Activated naive CD4-positive, alpha-beta T cell treated with anti-CD3 and anti-CD28 coated beads, Interleukin-2, amount 50 U/mL, for 72 hours (primary cell): ENCODE measurements around the gene PTCH1. TPM values are rescaled to one million over a fixed set of nuclear protein-coding genes. Genes with fewer than 3 reads are reported as not detected.
A peak's percentile ranks its signal among the peaks of the same experiment; 100 is the strongest.

Experiments
- ATAC-seq, 2 donors: fragments of 150-1000 bp; cut with Tn5 transposase; 2 replicates each; pipeline ENCODE4 v1.10.0; 2021; ENCODE audit warnings: mild to moderate bottlenecking in 2 of 2, moderate library complexity in 2 of 2
- DNase-seq, 2 donors: peaks; one replicate each; pipeline ENCODE4 v3.0.0; 2021 to 2022; ENCODE audit warnings: low spot score in 2 of 2
- H3K27ac Mint-ChIP-seq, 2 donors: one replicate each; pipeline ENCODE4 v1.8.0; 2022; ENCODE audit warnings: mild to moderate bottlenecking in 2 of 2, mixed read lengths in 2 of 2
- H3K36me3 Mint-ChIP-seq, 2 donors: one replicate each; pipeline ENCODE4 v1.8.0; 2022; ENCODE audit warnings: mixed read lengths in 2 of 2
- H3K9me3 Mint-ChIP-seq, 2 donors: one replicate each; pipeline ENCODE4 v1.8.0; 2022; ENCODE audit warnings: mixed read lengths in 2 of 2
- total RNA-seq, 2 donors: library from RNA; stranded (reverse); gene quantifications; one replicate each; pipeline ENCODE4 v1.2.3, GENCODE V29; 2022

The PTCH1 gene
- total RNA-seq, 2 donors from 2014 or later = 2.7 to 7.9 TPM

DNA sequence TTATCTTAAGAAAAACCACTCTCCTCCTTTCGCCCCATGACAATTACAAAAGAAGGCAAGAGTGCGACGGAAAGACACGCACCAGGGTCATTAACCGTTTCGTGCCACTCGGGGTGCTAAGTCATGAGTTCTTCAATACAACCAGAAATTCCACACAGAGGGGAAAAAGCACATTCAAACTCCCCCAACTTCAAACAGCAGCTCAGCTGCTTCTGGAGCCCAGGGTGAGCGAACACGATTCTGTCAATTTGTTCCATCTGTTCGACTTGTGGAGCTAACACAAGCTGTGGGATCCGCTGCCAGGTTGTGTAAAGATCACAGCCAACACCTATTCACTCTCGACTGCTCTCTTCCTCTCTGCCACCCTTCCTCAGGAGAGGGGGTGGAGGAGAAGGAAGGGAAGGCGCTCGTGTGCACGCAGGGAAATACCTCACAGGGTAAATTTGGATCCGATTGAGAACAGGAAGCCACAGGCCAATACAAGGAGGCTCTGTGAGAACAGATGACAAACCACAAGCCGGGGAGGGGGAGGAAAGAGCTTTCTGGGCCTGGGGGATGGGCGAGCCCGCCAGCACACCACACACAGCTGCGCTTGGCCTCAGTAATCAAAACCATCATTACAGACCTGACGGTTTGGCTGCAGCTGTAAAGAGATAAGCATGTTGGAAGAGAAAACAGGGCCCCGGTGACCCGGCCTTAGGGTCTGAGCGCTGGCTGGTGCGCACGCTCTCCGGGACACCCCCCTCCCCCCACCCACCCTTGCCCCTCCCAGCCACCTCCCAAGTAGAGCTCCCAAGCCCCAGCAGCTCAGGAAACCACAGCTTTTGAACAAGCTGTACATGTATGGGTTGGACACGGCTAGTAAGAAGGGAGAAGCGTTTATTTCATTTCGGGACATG, 54.3 kb downstream of the PTCH1 start:
- DNase-seq = peak; percentile 70 to 81
- peak; percentile 88 to 97 for ATAC-seq
- peak overlapping the region; percentile 70 to 78 for H3K27ac Mint-ChIP-seq
- no peaks in the 10 kb centered on the region for H3K9me3 Mint-ChIP-seq
- peaks cover 4 to 6% of the 10 kb centered on the region in 2 donors for H3K36me3 Mint-ChIP-seq

DNA sequence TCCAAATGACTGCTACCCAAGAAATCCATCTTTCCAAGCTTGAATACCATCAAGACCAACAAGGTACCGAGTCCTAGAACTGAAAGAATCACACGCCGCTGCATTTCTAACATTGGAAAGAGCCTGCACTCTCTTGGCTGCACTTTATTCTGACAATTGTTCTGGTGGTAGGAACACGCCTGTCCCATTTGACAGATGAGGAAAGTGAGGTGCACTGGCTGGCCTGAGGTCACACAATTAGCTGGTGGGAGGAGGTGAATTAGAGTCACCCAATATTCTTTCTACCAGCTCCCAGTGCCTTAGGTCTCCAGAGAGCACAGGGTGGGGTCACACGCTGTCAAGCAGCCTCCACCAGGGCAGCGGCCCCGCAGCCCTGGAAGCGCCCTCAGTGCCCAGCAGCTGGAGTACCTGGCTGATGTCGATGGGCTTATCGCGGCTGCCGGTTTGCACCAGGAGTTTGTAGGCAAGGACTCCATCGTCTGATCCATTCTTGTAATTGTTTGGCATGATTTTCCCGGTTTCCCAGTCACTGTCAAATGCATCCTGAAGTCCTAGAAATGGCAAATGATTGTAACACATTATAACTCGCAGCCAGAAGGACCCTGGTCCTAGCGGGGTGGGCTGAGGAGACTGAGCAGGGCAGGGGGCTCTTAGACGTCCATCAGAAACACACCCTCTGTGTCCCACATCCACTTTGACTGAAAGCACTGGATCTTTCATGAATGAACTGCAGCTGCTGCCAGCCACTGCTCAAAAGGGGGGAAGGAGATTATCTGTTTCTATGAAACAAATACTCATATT, 55.1 kb downstream of the PTCH1 start:
- Mint-ChIP-seq H3K36me3 (peaks cover 6 to 8% of the 10 kb centered on the region in 2 donors), H3K27ac (peak overlapping the region in 1 of 2 donors; percentile 78), H3K9me3 (no peaks in the 10 kb centered on the region)
- ATAC-seq (no peak), DNase-seq (no peak)

DNA sequence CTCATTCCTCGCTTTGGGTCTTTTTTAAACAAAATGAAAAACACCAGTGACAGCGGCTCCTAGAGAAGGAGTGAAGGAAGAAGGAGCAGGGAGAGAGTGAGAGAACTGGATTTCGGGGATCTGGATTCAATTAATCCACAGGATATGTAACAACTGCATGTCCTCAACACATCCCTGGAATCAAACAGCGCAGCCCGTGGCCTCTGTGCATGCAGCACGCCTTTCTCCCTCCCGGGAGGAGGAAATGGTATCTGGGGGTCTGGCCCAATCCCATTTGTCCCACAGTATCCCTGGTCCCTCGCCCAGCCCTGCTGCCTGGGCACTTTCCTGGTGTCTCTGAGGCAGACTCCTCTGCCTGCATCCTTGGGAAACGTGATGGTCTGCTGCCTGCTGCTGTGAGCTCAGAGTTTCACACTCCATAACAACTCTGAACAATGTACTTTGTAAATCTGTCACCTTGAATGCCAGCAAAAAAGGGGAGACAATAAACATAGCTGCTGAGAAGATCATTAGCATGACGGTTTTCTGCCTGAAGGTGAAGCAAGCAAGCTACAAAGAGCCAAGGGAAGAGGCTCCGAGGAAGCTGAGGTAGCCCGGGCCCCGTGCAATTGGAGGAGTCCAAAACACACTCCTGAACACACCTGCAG, 56.1 kb downstream of the PTCH1 start:
- H3K9me3 Mint-ChIP-seq = no peaks in the 10 kb centered on the region

DNA sequence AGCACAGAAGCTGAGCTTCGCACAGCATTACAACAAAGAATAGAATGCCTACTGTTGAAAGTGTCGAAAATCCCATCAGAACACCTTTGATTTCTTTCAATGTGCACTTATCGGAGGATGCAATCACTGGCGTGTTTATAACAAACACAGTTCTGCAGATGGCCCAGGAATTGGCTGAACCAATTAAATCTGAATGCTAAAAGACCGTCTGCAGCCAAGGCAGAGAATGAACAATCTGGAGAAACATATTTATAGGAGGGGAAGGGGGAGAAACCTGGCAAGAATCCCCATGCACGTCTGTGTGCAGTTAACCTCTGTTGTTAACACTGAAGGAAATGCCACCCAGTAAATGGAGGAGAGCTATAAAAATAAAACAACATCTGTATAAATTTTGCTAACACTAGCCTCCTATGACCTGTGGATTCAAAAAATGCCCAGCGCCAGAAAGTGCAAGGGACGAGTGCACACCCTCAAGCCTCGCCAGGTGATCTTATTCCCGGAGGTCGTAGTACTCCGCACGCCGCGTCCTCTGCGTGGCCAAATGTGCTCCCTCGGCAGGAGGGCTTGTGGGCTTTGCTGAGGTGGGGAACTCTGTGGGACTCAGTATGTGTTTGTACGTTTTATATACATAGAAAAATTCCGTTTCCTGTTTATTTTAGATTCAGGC, 56.8 kb downstream of the PTCH1 start:
- no peak for DNase-seq

More for the DNA sequence above, 56.1 kb downstream of the PTCH1 start:
- H3K27ac Mint-ChIP-seq = no peak overlapping the region
- H3K36me3 Mint-ChIP-seq = peaks cover 6 to 9% of the 10 kb centered on the region in 2 donors
- no peak for DNase-seq
- no peak for ATAC-seq

DNA sequence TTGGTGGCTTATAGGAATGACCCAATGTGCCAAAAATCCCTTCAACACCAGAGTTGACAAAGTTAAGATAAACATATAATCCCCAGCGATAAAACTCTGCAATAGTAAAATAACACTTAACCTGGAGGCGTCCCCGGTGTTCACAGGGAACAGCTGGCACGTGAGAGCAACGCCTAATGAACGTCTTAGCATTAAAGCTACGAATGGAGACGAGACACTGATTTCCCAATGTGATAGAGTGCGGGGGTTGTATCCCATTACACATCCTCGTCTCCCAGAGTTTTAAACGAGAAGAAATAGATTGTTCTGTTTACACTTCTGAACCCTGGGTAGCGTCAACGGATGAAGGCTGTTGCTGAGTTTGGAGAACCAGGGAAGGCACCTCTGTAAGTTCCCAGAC, 57.6 kb downstream of the PTCH1 start:
- no peak overlapping the region for H3K27ac Mint-ChIP-seq
- no peak for ATAC-seq
- DNase-seq = no peak
- no peaks in the 10 kb centered on the region for H3K9me3 Mint-ChIP-seq
- peaks cover 0 to 9% of the 10 kb centered on the region in 2 donors for H3K36me3 Mint-ChIP-seq

More for the DNA sequence above, 56.8 kb downstream of the PTCH1 start:
- H3K36me3 Mint-ChIP-seq = peaks cover 4 to 9% of the 10 kb centered on the region in 2 donors
- no peak for ATAC-seq
- no peaks in the 10 kb centered on the region for H3K9me3 Mint-ChIP-seq
- H3K27ac Mint-ChIP-seq = no peak overlapping the region

DNA sequence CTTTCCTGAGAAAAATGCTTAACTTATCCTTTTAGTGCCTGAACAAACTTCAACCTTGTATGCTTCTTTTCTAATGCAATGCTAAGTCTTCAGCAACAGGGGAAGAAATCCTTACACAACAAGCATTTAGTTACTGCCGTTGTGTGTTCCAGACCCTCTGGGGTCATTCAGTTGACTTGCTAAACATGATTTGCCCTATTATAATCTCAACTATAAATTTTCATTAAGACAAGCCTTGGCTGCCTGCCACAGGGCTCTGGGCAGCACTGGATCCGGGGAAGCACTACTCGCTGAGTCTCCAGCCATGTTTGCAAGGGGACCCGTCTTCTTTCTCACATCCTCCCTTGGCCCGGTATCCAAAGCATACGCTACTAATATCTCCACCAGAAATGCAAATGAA, 58.1 kb downstream of the PTCH1 start:
- H3K36me3 Mint-ChIP-seq = peaks cover 0 to 9% of the 10 kb centered on the region in 2 donors
- H3K9me3 Mint-ChIP-seq = no peaks in the 10 kb centered on the region
- DNase-seq = no peak
- no peak overlapping the region for H3K27ac Mint-ChIP-seq
- no peak for ATAC-seq

DNA sequence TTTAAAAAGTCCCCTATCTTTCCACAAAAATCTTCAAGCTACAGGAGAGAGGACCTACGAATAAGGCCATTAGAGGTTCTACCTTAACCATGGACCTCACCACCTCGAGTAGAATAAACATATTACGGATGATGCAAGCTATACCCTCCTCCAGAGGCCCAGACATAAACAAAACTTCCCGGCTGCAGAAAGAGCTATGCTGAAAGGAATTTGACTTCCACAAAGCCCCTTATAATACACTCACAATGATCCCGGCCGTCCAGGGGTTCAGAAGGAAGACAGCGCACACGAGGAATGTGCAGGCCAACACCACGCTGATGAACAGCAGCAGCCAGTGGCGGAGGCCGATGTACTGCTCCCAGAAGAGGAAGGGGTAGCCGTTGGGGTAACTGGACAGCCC, 59.0 kb downstream of the PTCH1 start:
- Mint-ChIP-seq H3K27ac (no peak overlapping the region), H3K9me3 (no peaks in the 10 kb centered on the region), H3K36me3 (peaks cover 0 to 9% of the 10 kb centered on the region in 2 donors)
- no peak for ATAC-seq
- DNase-seq = no peak

DNA sequence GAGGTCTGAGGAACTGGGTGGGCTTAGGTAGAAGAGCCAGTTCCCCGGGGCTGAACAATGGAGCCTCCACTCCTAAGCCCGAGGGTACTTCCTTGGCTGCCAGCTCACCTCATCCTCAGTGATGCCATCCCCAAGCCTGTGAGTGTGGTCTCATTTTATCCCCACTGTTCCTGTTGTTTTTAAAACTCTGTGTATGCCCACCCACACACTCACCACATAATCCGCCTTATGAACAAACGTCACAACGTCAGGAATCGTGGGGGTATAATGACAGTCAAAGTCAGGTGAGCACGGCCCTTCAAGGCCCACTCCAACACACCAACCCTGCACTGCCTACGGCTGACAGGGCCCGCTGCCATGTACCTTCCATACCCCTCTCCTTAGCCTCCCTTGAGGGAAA, 61.1 kb downstream of the PTCH1 start:
- no peaks in the 10 kb centered on the region for H3K9me3 Mint-ChIP-seq
- H3K36me3 Mint-ChIP-seq = peaks cover 0 to 9% of the 10 kb centered on the region in 2 donors
- ATAC-seq (no peak), DNase-seq (no peak)
- peak overlapping the region in 1 of 2 donors; percentile 6 for H3K27ac Mint-ChIP-seq

DNA sequence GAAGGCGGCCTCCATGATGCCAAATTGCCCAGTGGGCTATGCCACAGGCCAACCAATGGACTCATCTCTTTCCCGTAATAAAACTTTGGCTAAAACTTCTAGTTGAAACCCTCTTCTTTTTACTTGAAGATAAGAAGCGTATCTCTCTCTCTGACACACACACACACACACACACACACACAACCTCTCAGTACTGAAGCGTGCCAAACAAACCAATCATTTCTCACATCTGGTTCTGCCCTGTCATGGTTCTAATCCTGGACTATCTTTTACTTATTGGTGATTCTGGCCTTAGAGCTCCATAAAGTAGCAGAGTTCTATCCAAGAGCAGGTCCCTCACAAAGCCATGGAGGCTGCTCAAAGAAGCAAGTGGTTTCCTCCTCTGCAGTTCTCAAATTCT, 64.6 kb downstream of the PTCH1 start:
- no peaks in the 10 kb centered on the region for H3K9me3 Mint-ChIP-seq
- ATAC-seq = no peak
- peaks cover 0 to 4% of the 10 kb centered on the region in 2 donors for H3K36me3 Mint-ChIP-seq
- DNase-seq = no peak
- H3K27ac Mint-ChIP-seq = no peak overlapping the region

DNA sequence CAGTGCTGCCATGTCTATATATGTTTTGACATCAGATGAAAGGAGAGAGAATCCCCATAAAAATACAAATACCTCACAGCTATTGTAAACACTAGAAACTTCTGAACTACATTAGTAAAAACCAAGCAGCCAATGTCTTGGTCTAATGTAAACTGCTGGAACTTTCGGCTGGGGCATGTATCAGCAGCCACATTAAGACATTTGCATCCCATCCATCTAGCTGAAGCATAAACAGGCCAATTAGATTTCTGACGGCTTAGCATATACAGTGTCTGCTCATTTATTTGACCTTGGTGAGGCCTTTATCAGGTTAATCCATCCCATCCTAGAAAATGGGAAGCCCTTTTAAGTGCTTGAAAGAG, 65.7 kb downstream of the PTCH1 start:
- H3K36me3 Mint-ChIP-seq = peaks cover 0 to 5% of the 10 kb centered on the region in 2 donors
- no peaks in the 10 kb centered on the region for H3K9me3 Mint-ChIP-seq
- no peak overlapping the region for H3K27ac Mint-ChIP-seq
- ATAC-seq = no peak
- DNase-seq = no peak

DNA sequence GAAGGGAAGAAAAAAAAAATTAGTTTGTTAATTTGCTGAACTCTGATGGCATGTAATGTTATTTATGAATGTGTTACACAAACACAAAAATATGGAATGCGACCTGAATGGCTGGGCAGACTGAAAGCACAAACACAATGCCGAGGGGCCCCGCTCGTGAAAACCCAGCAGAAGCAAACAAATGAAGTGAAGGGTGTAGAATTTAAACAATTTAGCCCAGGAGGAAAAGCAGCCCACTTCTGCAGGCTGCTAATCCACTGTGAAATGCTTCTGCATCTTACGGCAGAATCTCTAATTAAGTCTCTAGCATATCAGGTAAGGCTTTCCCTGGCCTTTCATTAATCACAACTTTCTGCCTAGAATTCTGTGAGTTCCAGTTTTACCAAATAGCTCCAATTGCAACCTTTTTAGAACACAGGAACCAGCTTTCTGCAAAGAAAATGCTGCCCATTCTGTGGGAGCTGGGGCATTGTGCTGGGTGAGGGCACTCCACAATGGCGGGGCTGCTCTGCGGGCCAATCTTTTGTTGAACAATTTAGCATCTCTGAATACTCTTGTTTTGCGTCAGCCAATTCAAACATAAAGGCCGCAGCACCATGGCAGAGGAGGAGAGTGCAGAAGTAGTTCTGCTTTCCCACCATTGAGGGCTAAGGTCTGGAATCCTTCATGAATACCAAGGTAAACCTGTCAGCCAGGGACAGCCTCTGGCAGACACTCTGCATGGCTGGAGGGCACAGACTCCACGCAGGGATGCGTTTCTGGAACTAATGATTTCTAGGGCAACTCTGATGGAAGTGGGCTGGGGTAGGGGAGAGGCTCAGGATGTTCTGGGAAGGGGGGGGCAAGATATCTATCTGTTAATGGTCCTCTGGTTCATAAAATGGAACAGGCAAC, 66.4 kb downstream of the PTCH1 start:
- Mint-ChIP-seq H3K9me3 (no peaks in the 10 kb centered on the region), H3K27ac (no peak overlapping the region), H3K36me3 (peaks cover 0 to 5% of the 10 kb centered on the region in 2 donors)
- no peak for DNase-seq
- ATAC-seq = no peak

DNA sequence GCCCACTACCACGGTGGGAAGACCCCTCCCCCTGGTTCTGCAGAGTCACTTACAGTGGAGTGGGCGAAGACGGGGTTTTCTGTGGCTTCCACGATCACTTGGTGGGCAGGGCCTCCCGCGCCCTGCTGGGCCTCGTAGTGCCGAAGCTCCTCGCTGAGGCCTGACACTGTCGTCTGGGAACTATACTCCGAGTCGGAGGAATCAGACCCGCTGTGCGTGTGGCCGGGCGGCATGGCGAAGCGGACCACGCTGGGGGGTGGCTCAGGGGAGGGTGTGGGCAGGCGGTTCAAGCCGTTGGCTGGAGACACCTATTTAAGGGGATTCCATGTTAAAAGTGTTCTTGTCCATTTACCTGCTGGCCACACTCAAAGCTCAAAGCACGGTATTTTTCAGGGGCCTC, 67.8 kb downstream of the PTCH1 start:
- no peak for ATAC-seq
- H3K27ac Mint-ChIP-seq = peak overlapping the region in 1 of 2 donors; percentile 36
- H3K9me3 Mint-ChIP-seq = no peaks in the 10 kb centered on the region

DNA sequence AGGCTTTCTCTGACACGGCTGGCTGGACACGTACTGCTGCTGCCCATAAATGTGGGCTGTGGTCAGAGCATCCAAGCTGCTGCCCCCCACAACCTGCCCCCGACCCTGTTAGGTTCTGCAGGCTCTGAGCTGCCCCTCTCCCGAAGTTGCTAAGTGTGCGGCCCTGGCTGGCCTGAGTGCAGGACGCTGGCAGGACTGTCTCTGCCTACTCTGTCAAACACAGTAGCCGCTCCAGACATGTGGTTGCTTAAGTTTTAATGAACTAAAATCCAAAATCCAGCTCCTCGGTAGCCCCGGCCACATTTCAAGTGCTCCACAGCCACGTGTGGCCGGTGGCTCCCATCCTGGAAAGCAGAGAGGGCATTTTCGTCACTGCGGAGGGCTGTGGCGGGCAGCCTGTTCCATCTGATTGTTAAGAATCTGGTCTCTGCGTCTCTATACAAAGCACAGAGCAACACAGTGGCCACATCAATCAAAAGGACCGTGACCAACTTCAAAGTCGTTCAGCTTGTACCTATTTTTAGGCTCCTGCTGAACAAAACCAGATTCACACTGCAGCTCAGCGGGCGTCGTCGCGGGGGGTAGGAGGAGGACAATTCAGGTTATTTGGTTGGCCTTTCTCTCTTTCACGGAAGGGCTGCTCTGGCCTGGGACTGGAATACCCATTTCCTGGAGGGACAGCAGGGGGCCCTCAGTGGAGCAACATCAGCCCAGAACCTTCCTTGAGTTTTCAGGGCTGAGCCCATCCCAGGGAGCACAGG, 68.9 kb downstream of the PTCH1 start:
- Mint-ChIP-seq H3K36me3 (peaks cover 0 to 5% of the 10 kb centered on the region in 2 donors), H3K9me3 (no peaks in the 10 kb centered on the region)

More for the DNA sequence above, 67.8 kb downstream of the PTCH1 start:
- no peak for DNase-seq
- H3K36me3 Mint-ChIP-seq = peaks cover 0 to 5% of the 10 kb centered on the region in 2 donors

DNA sequence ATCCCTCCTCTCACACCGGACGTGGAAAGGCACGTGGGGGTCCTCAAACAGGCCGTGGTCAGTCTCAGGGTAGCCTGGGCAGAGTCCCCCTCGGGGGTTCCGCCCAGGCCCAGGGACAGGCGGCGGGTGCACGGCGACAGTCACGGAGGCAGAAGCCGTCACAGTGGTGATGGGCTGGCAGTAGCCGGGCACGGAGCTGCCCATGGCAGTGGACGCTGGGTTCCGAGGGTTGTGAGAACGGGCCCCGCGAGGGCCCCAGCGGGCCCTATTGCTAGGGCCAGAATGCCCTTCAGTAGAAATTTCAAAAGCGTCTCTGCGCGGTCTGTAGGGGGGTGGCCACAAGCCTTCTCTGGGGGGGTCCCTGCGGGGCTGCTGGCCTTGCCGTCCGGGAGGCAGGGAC, 69.8 kb downstream of the PTCH1 start:
- ATAC-seq (no peak), DNase-seq (no peak)
- peaks cover 0 to 5% of the 10 kb centered on the region in 2 donors for H3K36me3 Mint-ChIP-seq
- no peaks in the 10 kb centered on the region for H3K9me3 Mint-ChIP-seq
- H3K27ac Mint-ChIP-seq = no peak overlapping the region

More for the DNA sequence above, 68.9 kb downstream of the PTCH1 start:
- DNase-seq (no peak), ATAC-seq (no peak)
- no peak overlapping the region for H3K27ac Mint-ChIP-seq

DNA sequence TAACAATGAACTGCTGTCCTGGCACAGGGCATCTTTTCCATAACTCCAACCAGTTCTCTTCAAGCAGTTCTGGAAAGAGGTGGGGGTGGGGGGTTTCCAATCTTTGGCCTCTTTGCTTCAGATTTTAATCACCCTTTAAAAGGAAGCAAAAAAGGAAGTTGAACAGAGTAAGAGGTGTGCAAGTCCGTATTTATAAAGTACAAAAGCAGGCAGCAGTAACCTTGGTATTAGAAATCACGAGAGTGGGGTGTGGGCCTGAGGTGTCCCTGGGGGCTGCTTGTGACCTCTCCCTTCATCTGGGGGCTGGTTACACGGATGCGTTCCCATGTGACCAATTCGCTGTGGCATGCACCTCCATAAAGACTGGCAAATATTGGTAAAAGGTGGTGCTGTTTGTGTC, 70.5 kb downstream of the PTCH1 start:
- Mint-ChIP-seq H3K9me3 (no peaks in the 10 kb centered on the region), H3K36me3 (peaks cover 0 to 5% of the 10 kb centered on the region in 2 donors), H3K27ac (no peak overlapping the region)
- ATAC-seq = no peak
- DNase-seq = no peak
